ENCODE measurements around the gene TRIM68.

The TRIM68 gene

GRCh38 chr11:4637662-4638047, 29.6 kb upstream of the TRIM68 start:
- Histone ChIP-seq H3K4me3 (ENCODE audit: low read length in 2 of 2) (no peak overlapping the region), H3K9me3 (ENCODE audit: control insufficient read depth in 2 of 2, low read length in 2 of 2) (no peaks in the 10 kb centered on the region), H3K27me3 (ENCODE audit: control insufficient read depth in 2 of 2, insufficient read depth in 2 of 2, low read length in 2 of 2) (no peaks in the 10 kb centered on the region), H3K36me3 (ENCODE audit: control insufficient read depth in 2 of 2, insufficient read depth in 2 of 2, low read length in 2 of 2) (no peaks in the 10 kb centered on the region), H3K4me1 (ENCODE audit: control insufficient read depth in 2 of 2, insufficient read depth in 2 of 2, low read length in 2 of 2) (peaks cover 3% of the 10 kb centered on the region in 2 donors), H3K9ac (ENCODE audit: low read depth in 1 of 2, low read length in 2 of 2) (no peak overlapping the region), H3K27ac (ENCODE audit: low read depth in 2 of 2, low read length in 2 of 2) (no peak overlapping the region)

DNA sequence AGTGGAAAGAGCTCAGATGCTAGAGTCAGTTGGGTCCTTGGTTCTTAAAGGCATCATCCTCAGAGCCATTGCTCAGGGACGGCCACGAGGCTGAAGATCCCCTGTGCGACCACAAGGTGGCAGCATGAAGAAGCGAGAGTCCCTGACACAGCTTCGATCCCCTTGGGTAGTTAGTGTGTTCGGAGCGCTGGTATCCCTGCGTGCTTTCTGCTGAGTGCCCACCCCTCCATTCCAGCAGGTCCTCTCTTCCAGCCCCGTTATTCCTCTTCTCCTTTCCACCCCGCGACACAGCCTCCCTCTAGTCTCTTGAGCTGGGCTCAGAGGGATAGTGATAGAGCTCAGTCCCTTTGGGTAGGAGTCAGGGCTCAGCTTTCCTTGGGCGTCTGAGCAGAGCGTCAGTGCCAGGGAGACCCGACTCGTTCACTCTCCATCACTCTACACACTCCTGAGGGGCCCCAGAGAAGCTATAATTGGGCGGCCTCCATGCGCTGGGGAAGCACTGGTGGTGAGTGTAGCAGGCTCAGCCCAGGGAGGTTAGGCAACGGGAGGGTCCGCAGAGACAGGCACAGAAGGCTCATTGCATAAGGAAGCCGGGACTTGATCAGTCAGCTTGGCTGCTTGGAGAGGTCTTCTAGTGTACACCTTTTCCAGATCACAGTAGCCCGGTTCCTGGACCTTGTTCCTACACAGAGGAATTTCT, 29.1 kb upstream of the TRIM68 start, which contains the start of gene OR51D1:
TSS of gene OR51D1 (plus strand) at position 516 of the 700 bp plus-strand sequence. CDS start 2,314 bp downstream, outside the sequence.
- Histone ChIP-seq H3K27me3 (ENCODE audit: control insufficient read depth in 2 of 2, insufficient read depth in 2 of 2, low read length in 2 of 2) (no peaks in the 10 kb centered on the region), H3K9me3 (ENCODE audit: control insufficient read depth in 2 of 2, low read length in 2 of 2) (no peaks in the 10 kb centered on the region), H3K27ac (ENCODE audit: low read depth in 2 of 2, low read length in 2 of 2) (no peak within 1 kb of the TSS), H3K4me1 (ENCODE audit: control insufficient read depth in 2 of 2, insufficient read depth in 2 of 2, low read length in 2 of 2) (peaks cover 3% of the 10 kb centered on the region in 2 donors), H3K9ac (ENCODE audit: low read depth in 1 of 2, low read length in 2 of 2) (no peak within 1 kb of the TSS), H3K36me3 (ENCODE audit: control insufficient read depth in 2 of 2, insufficient read depth in 2 of 2, low read length in 2 of 2) (no peaks in the 10 kb centered on the region), H3K4me3 (ENCODE audit: low read length in 2 of 2) (peak within 1 kb of the TSS; percentile 50 to 55)

DNA sequence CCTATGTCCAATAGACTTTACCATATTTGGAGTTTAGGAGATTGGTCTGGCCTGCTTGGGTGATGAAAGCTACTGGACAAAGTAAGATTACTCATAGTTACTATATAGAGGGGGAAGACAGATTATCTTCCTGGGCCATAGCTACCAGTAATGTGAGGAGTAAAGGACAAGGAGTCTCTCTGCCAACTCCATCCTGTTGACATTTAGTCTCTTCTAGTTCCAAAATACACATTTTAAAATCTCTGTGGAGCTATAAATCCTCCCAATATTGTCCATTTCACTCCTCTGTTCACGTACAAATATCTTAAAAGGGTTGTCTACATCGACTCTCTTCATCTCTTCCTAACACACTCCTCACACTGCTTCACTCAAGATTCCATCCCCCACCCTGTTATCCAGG, 28.1 kb upstream of the TRIM68 start:
- Histone ChIP-seq H3K27ac (ENCODE audit: low read depth in 2 of 2, low read length in 2 of 2) (no peak overlapping the region), H3K4me1 (ENCODE audit: control insufficient read depth in 2 of 2, insufficient read depth in 2 of 2, low read length in 2 of 2) (peaks cover 3% of the 10 kb centered on the region in 2 donors), H3K36me3 (ENCODE audit: control insufficient read depth in 2 of 2, insufficient read depth in 2 of 2, low read length in 2 of 2) (no peaks in the 10 kb centered on the region), H3K27me3 (ENCODE audit: control insufficient read depth in 2 of 2, insufficient read depth in 2 of 2, low read length in 2 of 2) (no peaks in the 10 kb centered on the region), H3K9ac (ENCODE audit: low read depth in 1 of 2, low read length in 2 of 2) (no peak overlapping the region), H3K4me3 (ENCODE audit: low read length in 2 of 2) (no peak overlapping the region), H3K9me3 (ENCODE audit: control insufficient read depth in 2 of 2, low read length in 2 of 2) (no peaks in the 10 kb centered on the region)

- H3K9ac ChIP-seq (ENCODE audit: low read depth in 1 of 2, low read length in 2 of 2): no peak overlapping the region
- H3K9me3 ChIP-seq (ENCODE audit: control insufficient read depth in 2 of 2, low read length in 2 of 2): peaks cover 0 to 4% of the 10 kb centered on the region in 2 donors
- no peaks in the 10 kb centered on the region for H3K36me3 ChIP-seq (ENCODE audit: control insufficient read depth in 2 of 2, insufficient read depth in 2 of 2, low read length in 2 of 2)
- H3K27ac ChIP-seq (ENCODE audit: low read depth in 2 of 2, low read length in 2 of 2): no peak overlapping the region
- H3K4me3 ChIP-seq (ENCODE audit: low read length in 2 of 2): no peak overlapping the region
- H3K27me3 ChIP-seq (ENCODE audit: control insufficient read depth in 2 of 2, insufficient read depth in 2 of 2, low read length in 2 of 2): no peaks in the 10 kb centered on the region
- H3K4me1 ChIP-seq (ENCODE audit: control insufficient read depth in 2 of 2, insufficient read depth in 2 of 2, low read length in 2 of 2): no peaks in the 10 kb centered on the region
These were observed 18.4 kb upstream of the TRIM68 start for GRCh38 chr11:4626207-4627099.

GRCh38 chr11:4619514-4619913, 11.5 kb upstream of the TRIM68 start:
- Histone ChIP-seq H3K9ac (ENCODE audit: low read depth in 1 of 2, low read length in 2 of 2) (no peak overlapping the region), H3K27ac (ENCODE audit: low read depth in 2 of 2, low read length in 2 of 2) (no peak overlapping the region), H3K9me3 (ENCODE audit: control insufficient read depth in 2 of 2, low read length in 2 of 2) (no peaks in the 10 kb centered on the region), H3K4me3 (ENCODE audit: low read length in 2 of 2) (no peak overlapping the region), H3K27me3 (ENCODE audit: control insufficient read depth in 2 of 2, insufficient read depth in 2 of 2, low read length in 2 of 2) (no peaks in the 10 kb centered on the region), H3K36me3 (ENCODE audit: control insufficient read depth in 2 of 2, insufficient read depth in 2 of 2, low read length in 2 of 2) (no peaks in the 10 kb centered on the region), H3K4me1 (ENCODE audit: control insufficient read depth in 2 of 2, insufficient read depth in 2 of 2, low read length in 2 of 2) (no peaks in the 10 kb centered on the region)

GRCh38 chr11:4615856-4616444, 7.9 kb upstream of the TRIM68 start:
- Histone ChIP-seq H3K9me3 (ENCODE audit: control insufficient read depth in 2 of 2, low read length in 2 of 2) (no peaks in the 10 kb centered on the region), H3K27me3 (ENCODE audit: control insufficient read depth in 2 of 2, insufficient read depth in 2 of 2, low read length in 2 of 2) (no peaks in the 10 kb centered on the region), H3K36me3 (ENCODE audit: control insufficient read depth in 2 of 2, insufficient read depth in 2 of 2, low read length in 2 of 2) (no peaks in the 10 kb centered on the region), H3K4me3 (ENCODE audit: low read length in 2 of 2) (no peak overlapping the region), H3K4me1 (ENCODE audit: control insufficient read depth in 2 of 2, insufficient read depth in 2 of 2, low read length in 2 of 2) (no peaks in the 10 kb centered on the region), H3K9ac (ENCODE audit: low read depth in 1 of 2, low read length in 2 of 2) (no peak overlapping the region), H3K27ac (ENCODE audit: low read depth in 2 of 2, low read length in 2 of 2) (no peak overlapping the region)

DNA sequence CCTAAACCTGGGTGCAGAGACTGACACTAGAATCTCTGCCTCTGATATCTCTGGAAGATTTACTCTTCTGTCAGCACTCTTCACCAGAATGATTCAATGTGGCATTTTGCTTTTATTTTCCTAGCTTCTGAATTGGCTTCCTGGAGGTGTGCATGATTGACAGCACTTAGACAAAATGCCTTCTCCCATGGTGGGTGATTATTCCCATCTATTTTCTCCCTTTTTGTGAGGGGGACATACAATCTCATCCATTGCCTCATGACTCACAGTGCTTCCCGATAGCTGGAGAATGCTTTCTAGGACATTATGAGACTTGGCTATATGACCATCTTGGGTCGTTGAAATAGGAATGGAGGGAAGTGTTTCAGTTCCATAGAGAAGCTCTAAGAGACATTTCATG, 4.0 kb upstream of the TRIM68 start:
- Histone ChIP-seq H3K27me3 (ENCODE audit: control insufficient read depth in 2 of 2, insufficient read depth in 2 of 2, low read length in 2 of 2) (no peaks in the 10 kb centered on the region), H3K9ac (ENCODE audit: low read depth in 1 of 2, low read length in 2 of 2) (no peak overlapping the region), H3K9me3 (ENCODE audit: control insufficient read depth in 2 of 2, low read length in 2 of 2) (no peaks in the 10 kb centered on the region), H3K36me3 (ENCODE audit: control insufficient read depth in 2 of 2, insufficient read depth in 2 of 2, low read length in 2 of 2) (no peaks in the 10 kb centered on the region), H3K4me1 (ENCODE audit: control insufficient read depth in 2 of 2, insufficient read depth in 2 of 2, low read length in 2 of 2) (peaks cover under 1 to 5% of the 10 kb centered on the region in 2 donors), H3K27ac (ENCODE audit: low read depth in 2 of 2, low read length in 2 of 2) (no peak overlapping the region), H3K4me3 (ENCODE audit: low read length in 2 of 2) (no peak overlapping the region)

DNA sequence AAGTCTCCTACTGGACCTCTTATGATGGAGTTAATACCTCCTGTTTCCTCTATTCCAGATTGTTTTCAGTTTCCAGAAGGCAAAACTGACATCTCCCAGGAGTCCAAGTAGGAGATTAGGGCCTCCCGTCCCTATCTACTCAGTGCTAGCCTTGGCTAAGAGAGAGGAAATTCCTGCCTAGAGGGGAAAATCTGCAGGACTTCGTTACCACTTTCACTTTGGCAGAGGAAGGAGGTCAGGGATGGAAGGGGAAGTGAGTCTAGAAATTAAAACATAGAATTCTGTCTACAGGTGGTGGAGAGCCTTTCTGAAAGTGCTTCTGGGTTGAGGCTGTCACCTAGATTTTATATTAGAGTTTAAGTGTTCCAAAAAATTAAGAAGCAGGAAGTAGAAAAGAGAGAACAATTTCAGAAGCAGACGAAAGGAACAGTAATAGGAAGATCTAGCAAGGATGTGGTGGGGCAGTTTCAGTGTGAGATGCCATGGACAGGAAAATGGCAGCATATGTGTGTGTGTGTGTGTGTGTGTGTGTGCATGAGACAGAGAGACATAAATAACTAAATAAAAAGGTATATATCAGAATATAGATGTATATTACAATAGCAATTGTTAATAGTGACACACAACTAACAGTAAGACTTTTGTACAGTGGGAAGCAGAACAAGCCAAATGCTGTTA, 2.4 kb upstream of the TRIM68 start:
- H3K9ac ChIP-seq (ENCODE audit: low read depth in 1 of 2, low read length in 2 of 2): no peak overlapping the region
- no peaks in the 10 kb centered on the region for H3K36me3 ChIP-seq (ENCODE audit: control insufficient read depth in 2 of 2, insufficient read depth in 2 of 2, low read length in 2 of 2)
- peak overlapping the region in 1 of 2 donors; percentile 39 for H3K4me3 ChIP-seq (ENCODE audit: low read length in 2 of 2)
- H3K9me3 ChIP-seq (ENCODE audit: control insufficient read depth in 2 of 2, low read length in 2 of 2): no peaks in the 10 kb centered on the region
- no peak overlapping the region for H3K27ac ChIP-seq (ENCODE audit: low read depth in 2 of 2, low read length in 2 of 2)
- peaks cover 3 to 7% of the 10 kb centered on the region in 2 donors for H3K4me1 ChIP-seq (ENCODE audit: control insufficient read depth in 2 of 2, insufficient read depth in 2 of 2, low read length in 2 of 2)
- H3K27me3 ChIP-seq (ENCODE audit: control insufficient read depth in 2 of 2, insufficient read depth in 2 of 2, low read length in 2 of 2): no peaks in the 10 kb centered on the region

GRCh38 chr11:4607096-4607495, 935 bp downstream of the TRIM68 start:
- Histone ChIP-seq H3K4me1 (ENCODE audit: control insufficient read depth in 2 of 2, insufficient read depth in 2 of 2, low read length in 2 of 2) (peaks cover 3 to 7% of the 10 kb centered on the region in 2 donors), H3K27ac (ENCODE audit: low read depth in 2 of 2, low read length in 2 of 2) (peak overlapping the region in 1 of 2 donors; percentile 18), H3K36me3 (ENCODE audit: control insufficient read depth in 2 of 2, insufficient read depth in 2 of 2, low read length in 2 of 2) (peaks cover 18 to 24% of the 10 kb centered on the region in 2 donors), H3K4me3 (ENCODE audit: low read length in 2 of 2) (peak overlapping the region; percentile 81 to 86), H3K9ac (ENCODE audit: low read depth in 1 of 2, low read length in 2 of 2) (peak overlapping the region; percentile 76 to 79), H3K27me3 (ENCODE audit: control insufficient read depth in 2 of 2, insufficient read depth in 2 of 2, low read length in 2 of 2) (no peaks in the 10 kb centered on the region), H3K9me3 (ENCODE audit: control insufficient read depth in 2 of 2, low read length in 2 of 2) (no peaks in the 10 kb centered on the region)
